HUES64 (cell line): Measurements from ENCODE around the gene DTX1.
A peak's percentile ranks its signal among the peaks of the same experiment; 100 is the strongest.

ENCODE experiments used
- H3K27ac ChIP-seq: 2 replicates; pipeline ENCODE4 v1.7.0; 2013; ENCODE audit warnings: low read depth, low read length, inconsistent platforms
- H3K27me3 ChIP-seq: 2 replicates; pipeline ENCODE4 v1.6.1; 2013; ENCODE audit warnings: mild to moderate bottlenecking, low read length; ENCODE audit not compliant: insufficient read depth
- H3K36me3 ChIP-seq: 2 replicates; pipeline ENCODE4 v1.6.1; 2013; ENCODE audit warnings: mild to moderate bottlenecking, low read length; ENCODE audit not compliant: insufficient read depth
- H3K4me1 ChIP-seq: 2 replicates; pipeline ENCODE4 v1.6.1; 2013; ENCODE audit warnings: mild to moderate bottlenecking, low read length, moderate library complexity; ENCODE audit not compliant: insufficient read depth
- H3K4me3 ChIP-seq: 2 replicates; pipeline ENCODE4 v1.5.1; 2013; ENCODE audit warnings: mild to moderate bottlenecking, low read length, moderate library complexity
- H3K9ac ChIP-seq: 2 replicates; pipeline ENCODE4 v1.6.1; 2013; ENCODE audit warnings: mild to moderate bottlenecking, low read depth, low read length
- H3K9me3 ChIP-seq: 2 replicates; pipeline ENCODE4 v1.6.1; 2013; ENCODE audit warnings: low read depth, low read length; ENCODE audit not compliant: insufficient read depth
- WGBS: fragments of 150-250, 120-280 bp; methylation state at CpG from one replicate; pipeline ENCODE4 v1.1.7; 2013; ENCODE audit warnings: missing lambda C conversion rate; 5-methylcytosine and 5-hydroxymethylcytosine counted together

DTX1 gene

DNA sequence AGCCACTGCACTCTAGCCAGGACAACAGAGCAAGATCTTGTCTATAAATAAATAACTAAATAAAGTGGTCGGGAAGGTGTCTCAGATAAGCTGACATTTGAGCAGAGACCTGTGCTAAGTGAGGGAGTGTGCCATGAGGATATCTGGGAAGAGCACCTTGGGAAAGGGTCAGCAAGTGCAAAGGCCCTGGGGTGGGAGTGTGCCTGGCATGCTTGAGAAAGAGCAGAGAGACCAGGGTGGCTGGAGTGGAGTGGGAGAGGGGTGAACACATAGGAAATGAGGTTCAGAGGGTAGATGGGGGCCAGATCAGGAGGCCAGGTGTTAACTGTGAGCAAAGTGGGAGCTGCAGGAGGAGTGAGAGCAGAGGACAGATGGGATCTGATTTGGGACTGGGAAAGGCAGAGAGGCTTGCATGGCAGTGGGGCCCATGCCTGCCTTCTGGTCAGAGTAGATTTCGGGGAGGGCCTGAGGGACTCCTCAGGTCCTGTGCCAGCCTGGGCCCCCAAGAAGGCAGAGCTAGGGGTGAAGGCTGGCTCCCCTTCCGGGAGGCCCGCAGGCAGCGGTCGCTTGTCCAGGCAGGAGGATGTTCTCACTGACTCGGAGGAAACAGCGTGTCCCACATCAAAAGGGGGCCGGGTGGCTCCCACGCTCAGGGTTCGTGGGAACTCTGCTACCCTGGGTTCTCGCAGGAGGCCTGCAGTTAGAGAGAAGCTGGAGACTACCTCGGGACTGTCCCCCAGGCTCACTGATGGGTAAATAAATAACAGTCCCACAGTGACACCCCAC is 32.6 kb downstream of the DTX1 start:
- WGBS: 88% methylated on average over 13 of the region's 13 CpGs
- no peak overlapping the region for H3K27ac ChIP-seq
- H3K36me3 ChIP-seq: no peaks in the 10 kb centered on the region
- no peaks in the 10 kb centered on the region for H3K27me3 ChIP-seq
- H3K9me3 ChIP-seq: no peaks in the 10 kb centered on the region
- H3K4me3 ChIP-seq: no peak overlapping the region
- H3K9ac ChIP-seq: no peak overlapping the region
- peaks cover 3% of the 10 kb centered on the region; the same call in 1 of the 2 replicates for H3K4me1 ChIP-seq

- H3K36me3 ChIP-seq: no peaks in the 10 kb centered on the region
- H3K27me3 ChIP-seq: no peaks in the 10 kb centered on the region
- H3K4me1 ChIP-seq: peaks cover 3% of the 10 kb centered on the region; the same call in 1 of the 2 replicates
- H3K9ac ChIP-seq: no peak overlapping the region
- no peak overlapping the region for H3K27ac ChIP-seq
- H3K4me3 ChIP-seq: no peak overlapping the region
- no peaks in the 10 kb centered on the region for H3K9me3 ChIP-seq
These were observed 33.3 kb downstream of the DTX1 start for GRCh38 chr12:113089839-113090238.

- Histone ChIP-seq H3K4me1 (peaks cover 3% of the 10 kb centered on the region; the same call in 1 of the 2 replicates), H3K27ac (no peak overlapping the region), H3K27me3 (no peaks in the 10 kb centered on the region), H3K36me3 (no peaks in the 10 kb centered on the region), H3K9ac (no peak overlapping the region), H3K4me3 (no peak overlapping the region), H3K9me3 (no peaks in the 10 kb centered on the region)
- 80% methylated on average over 21 of the region's 21 CpGs for WGBS
These were observed 34.2 kb downstream of the DTX1 start for GRCh38 chr12:113090740-113091139.

DNA sequence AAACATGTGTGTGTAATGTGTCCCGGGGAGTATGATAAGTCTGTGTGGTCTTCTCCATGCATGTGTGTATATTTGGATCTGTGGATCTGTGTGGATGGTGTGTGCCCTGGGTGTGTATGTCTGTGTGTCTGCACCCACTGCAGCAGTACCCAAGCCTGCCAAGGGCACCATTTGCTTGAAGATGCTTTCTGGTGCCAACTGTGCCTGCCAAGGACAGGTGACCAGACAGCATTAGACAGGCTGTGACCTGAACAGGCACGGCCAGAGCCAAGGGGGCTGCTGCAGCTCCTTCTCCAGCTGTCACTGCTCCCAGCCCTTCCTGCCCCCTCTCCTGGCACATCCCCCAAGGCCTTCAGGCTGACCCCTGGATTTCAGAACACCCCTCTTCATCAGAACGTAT is 35.0 kb downstream of the DTX1 start:
- no peaks in the 10 kb centered on the region for H3K36me3 ChIP-seq
- no peaks in the 10 kb centered on the region for H3K9me3 ChIP-seq
- no peaks in the 10 kb centered on the region for H3K27me3 ChIP-seq
- H3K4me1 ChIP-seq: peaks cover 3% of the 10 kb centered on the region; the same call in 1 of the 2 replicates
- H3K4me3 ChIP-seq: no peak overlapping the region
- H3K9ac ChIP-seq: no peak overlapping the region
- H3K27ac ChIP-seq: no peak overlapping the region
- WGBS: 77% methylated on average over 3 of the region's 3 CpGs

- Histone ChIP-seq H3K4me3 (peak overlapping the region; percentile 50), H3K4me1 (peaks cover under 1% of the 10 kb centered on the region), H3K36me3 (no peaks in the 10 kb centered on the region), H3K27me3 (no peaks in the 10 kb centered on the region), H3K27ac (no peak overlapping the region), H3K9ac (no peak overlapping the region), H3K9me3 (no peaks in the 10 kb centered on the region)
- 10% methylated on average over 31 of the region's 31 CpGs for WGBS
These were observed 36.3 kb downstream of the DTX1 start for GRCh38 chr12:113092607-113093408.

DNA sequence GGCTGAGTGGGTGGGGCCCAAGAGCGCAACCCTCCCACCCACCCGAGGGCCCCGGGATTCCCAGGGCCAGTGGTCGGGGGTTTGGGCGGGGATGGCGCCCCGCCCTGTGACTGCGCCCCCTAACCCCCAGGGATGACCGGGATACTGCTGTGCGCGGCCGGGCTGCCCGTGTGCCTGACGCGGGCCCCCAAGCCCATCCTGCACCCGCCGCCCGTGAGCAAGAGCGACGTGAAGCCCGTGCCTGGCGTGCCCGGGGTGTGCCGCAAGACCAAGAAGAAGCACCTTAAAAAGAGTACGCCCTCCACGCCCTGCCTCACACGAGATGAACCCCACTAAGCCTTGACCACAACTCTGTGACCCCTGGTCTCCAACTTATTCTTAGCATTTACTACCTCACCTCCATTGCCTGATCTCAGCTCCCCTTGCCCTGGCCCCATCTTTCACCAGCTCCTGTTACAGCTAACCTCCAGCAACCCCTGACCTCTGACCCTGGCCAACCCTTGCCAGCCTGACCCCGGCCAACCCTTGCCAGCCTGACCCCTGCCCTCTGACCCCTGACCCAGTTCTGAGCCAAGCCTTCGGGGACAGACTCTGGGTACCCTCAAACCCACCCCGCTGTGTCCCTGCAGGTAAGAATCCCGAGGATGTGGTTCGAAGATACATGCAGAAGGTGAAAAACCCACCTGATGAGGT is 37.0 kb downstream of the DTX1 start:
- Histone ChIP-seq H3K4me3 (peak overlapping the region; percentile 50), H3K9ac (no peak overlapping the region), H3K9me3 (no peaks in the 10 kb centered on the region), H3K27ac (no peak overlapping the region), H3K4me1 (peaks cover 5% of the 10 kb centered on the region), H3K27me3 (no peaks in the 10 kb centered on the region), H3K36me3 (no peaks in the 10 kb centered on the region)
- WGBS: 57% methylated on average over 32 of the region's 32 CpGs

- Histone ChIP-seq H3K4me1 (peaks cover 5% of the 10 kb centered on the region), H3K36me3 (no peaks in the 10 kb centered on the region), H3K4me3 (no peak overlapping the region), H3K27ac (no peak overlapping the region), H3K27me3 (no peaks in the 10 kb centered on the region), H3K9me3 (no peaks in the 10 kb centered on the region), H3K9ac (no peak overlapping the region)
- 89% methylated on average over 16 of the region's 16 CpGs for WGBS
These were observed 38.2 kb downstream of the DTX1 start for GRCh38 chr12:113094738-113095137.

GRCh38 chr12:113095405-113095804 is 38.9 kb downstream of the DTX1 start:
- no peaks in the 10 kb centered on the region for H3K9me3 ChIP-seq
- no peak overlapping the region for H3K4me3 ChIP-seq
- peaks cover 5% of the 10 kb centered on the region for H3K4me1 ChIP-seq
- no peak overlapping the region for H3K27ac ChIP-seq
- no peaks in the 10 kb centered on the region for H3K36me3 ChIP-seq
- WGBS: 70% methylated on average over 6 of the region's 6 CpGs
- H3K27me3 ChIP-seq: no peaks in the 10 kb centered on the region
- H3K9ac ChIP-seq: no peak overlapping the region

DNA sequence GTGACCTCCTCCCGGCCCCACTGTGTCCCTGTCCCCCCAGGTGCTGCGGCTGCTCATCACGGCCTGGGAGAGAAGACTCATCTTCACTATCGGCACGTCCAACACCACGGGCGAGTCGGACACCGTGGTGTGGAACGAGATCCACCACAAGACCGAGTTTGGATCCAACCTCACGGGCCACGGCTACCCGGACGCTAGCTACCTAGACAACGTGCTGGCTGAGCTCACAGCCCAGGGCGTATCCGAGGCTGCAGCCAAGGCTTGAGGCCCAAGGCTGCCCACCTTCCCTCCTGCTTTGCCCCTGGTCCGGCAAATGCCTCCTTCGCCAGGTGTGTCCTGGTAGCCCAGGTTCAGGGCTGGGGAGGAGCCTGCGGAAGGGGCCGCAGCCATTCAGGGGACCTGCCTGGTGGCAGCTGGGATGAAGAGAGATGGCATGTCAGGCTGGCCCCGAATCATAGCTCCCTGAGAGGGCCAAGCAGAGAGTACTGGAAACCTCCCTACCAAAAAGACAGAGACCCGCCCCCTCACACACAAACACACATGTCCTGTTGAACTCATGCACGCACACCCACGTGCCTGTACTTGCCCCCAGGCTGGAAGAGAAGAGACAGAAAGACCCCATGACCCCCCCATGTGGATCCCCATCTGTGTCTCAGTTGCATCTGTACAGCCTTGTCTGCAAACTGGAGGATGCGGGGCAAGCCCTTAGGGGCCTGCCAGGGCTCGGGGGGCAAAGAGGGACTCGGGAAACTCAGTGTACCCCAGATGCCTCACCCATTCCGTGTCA is 40.3 kb downstream of the DTX1 start:
- no peak overlapping the region for H3K9ac ChIP-seq
- H3K9me3 ChIP-seq: no peaks in the 10 kb centered on the region
- H3K4me1 ChIP-seq: peaks cover 5% of the 10 kb centered on the region
- no peaks in the 10 kb centered on the region for H3K27me3 ChIP-seq
- no peaks in the 10 kb centered on the region for H3K36me3 ChIP-seq
- no peak overlapping the region for H3K4me3 ChIP-seq
- no peak overlapping the region for H3K27ac ChIP-seq
- 92% methylated on average over 30 of the region's 30 CpGs for WGBS

GRCh38 chr12:113097716-113098440 is 41.3 kb downstream of the DTX1 start:
- no peak overlapping the region for H3K9ac ChIP-seq
- no peaks in the 10 kb centered on the region for H3K36me3 ChIP-seq
- H3K27me3 ChIP-seq: no peaks in the 10 kb centered on the region
- H3K4me3 ChIP-seq: no peak overlapping the region
- WGBS: 63% methylated on average over 14 of the region's 14 CpGs
- peaks cover 5% of the 10 kb centered on the region for H3K4me1 ChIP-seq
- H3K9me3 ChIP-seq: no peaks in the 10 kb centered on the region
- no peak overlapping the region for H3K27ac ChIP-seq
